Smooth muscle cell (in vitro differentiated cells): Measurements from ENCODE around the gene DNAAF8. TPM values are rescaled to one million over a fixed set of nuclear protein-coding genes. Genes with fewer than 3 reads are reported as not detected.

Experiments
- DNase-seq: peaks from one replicate; lab custom pipeline; 2025; ENCODE audit not compliant: unreplicated experiment; lab: John Stamatoyannopoulos, UW
- H2AFZ ChIP-seq: fragments of 200-600 bp; sonication (generic); 2 replicates; pipeline ENCODE4 v1.6.0; 2016; ENCODE audit warnings: antibody characterized with exemption, low read depth, mild to moderate bottlenecking
- H3F3A ChIP-seq: fragments of 200-600 bp; sonication (generic); 2 replicates; pipeline ENCODE4 v1.6.0; 2017; ENCODE audit warnings: antibody characterized with exemption, low read depth
- H3K27ac ChIP-seq: fragments of 200-600 bp; sonication (generic); 2 replicates; pipeline ENCODE4 v1.5.1; 2016; ENCODE audit warnings: low read depth, mild to moderate bottlenecking
- H3K27me3 ChIP-seq: fragments of 200-600 bp; sonication (generic); 2 replicates; pipeline ENCODE4 v1.6.1; 2016; ENCODE audit warnings: low read depth, mild to moderate bottlenecking
- H3K36me3 ChIP-seq: fragments of 200-600 bp; sonication (generic); 2 replicates; pipeline ENCODE4 v1.5.1; 2016; ENCODE audit warnings: low read depth
- H3K4me1 ChIP-seq: fragments of 200-600 bp; sonication (generic); 2 replicates; pipeline ENCODE4 v1.5.1; 2016; ENCODE audit warnings: low read depth
- H3K4me2 ChIP-seq: fragments of 200-600 bp; sonication (generic); 2 replicates; pipeline ENCODE4 v1.6.0; 2016; ENCODE audit warnings: mild to moderate bottlenecking
- H3K4me3 ChIP-seq: fragments of 200-600 bp; sonication (generic); 2 replicates; pipeline ENCODE4 v1.5.1; 2016; ENCODE audit warnings: mild to moderate bottlenecking
- H3K79me2 ChIP-seq: fragments of 200-600 bp; sonication (generic); 2 replicates; pipeline ENCODE4 v1.6.0; 2016; ENCODE audit warnings: low read depth, mild to moderate bottlenecking
- H3K9ac ChIP-seq: fragments of 200-600 bp; sonication (generic); 2 replicates; pipeline ENCODE4 v1.6.0; 2016; ENCODE audit warnings: low read depth
- H3K9me3 ChIP-seq: fragments of 200-600 bp; sonication (generic); replicated peaks from 2 replicates; pipeline ENCODE4 v1.5.1; 2016; ENCODE audit warnings: low read depth
- H4K20me1 ChIP-seq: fragments of 200-600 bp; sonication (generic); 2 replicates; pipeline ENCODE4 v1.6.0; 2016; ENCODE audit warnings: low read depth
- WGBS: methylation state at CpG from one replicate; pipeline ENCODE4 v1.1.7; 2016; ENCODE audit warnings: low lambda C conversion rate; 5-methylcytosine and 5-hydroxymethylcytosine counted together
- polyA plus RNA-seq: library from polyadenylated mRNA; unstranded; fragments of >200 nt; fragmentation: Nextera tagmentation; extraction: Ambion mirVana; gene quantifications from 2 replicates; pipeline ENCODE4 v1.2.1, GENCODE V29; 2016
- total RNA-seq: library from RNA; depleted of rRNA; stranded (reverse); fragments of >200 nt; gene quantifications from 2 replicates; pipeline ENCODE4 v1.2.3, GENCODE V29; 2014
- TF ChIP-seq, protein P1 (sequence below): fragments of 200-600 bp; sonication (generic); IDR thresholded peaks from 2 replicates; pipeline ENCODE4 v1.5.1; 2017; ENCODE audit warnings: borderline replicate concordance, mild to moderate bottlenecking, antibody characterized with exemption; ENCODE audit not compliant: insufficient read depth, poor library complexity, severe bottlenecking

The DNAAF8 gene
- total and polyA plus RNA-seq, 2 experiments from 2014 or later, result 2.9 TPM; not detected in 1

DNA sequence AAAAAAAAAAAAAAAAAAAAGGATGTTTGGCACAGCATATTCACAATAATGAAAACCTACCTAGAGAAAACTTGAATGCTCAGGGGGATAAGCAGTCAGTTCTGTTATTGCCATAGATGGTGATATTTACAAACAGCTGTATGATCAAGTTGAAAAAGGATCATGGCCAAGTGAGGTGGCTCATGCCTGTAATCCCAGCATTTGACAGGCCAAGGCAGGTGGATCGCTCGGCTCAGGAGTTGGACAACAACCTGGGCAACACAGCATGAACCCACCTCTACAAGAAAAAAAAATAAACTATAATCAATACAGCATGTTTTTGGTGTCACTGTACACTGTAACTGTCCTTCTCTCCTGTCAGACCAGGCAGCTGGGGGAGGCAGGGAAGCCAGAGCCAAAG, 19.3 kb upstream of the DNAAF8 start:
- no peak overlapping the region for H3K27ac ChIP-seq
- H3K4me3 ChIP-seq, result no peak overlapping the region
- no peaks in the 10 kb centered on the region for H4K20me1 ChIP-seq
- H3K27me3 ChIP-seq, result no peaks in the 10 kb centered on the region
- no peaks in the 10 kb centered on the region for H3K79me2 ChIP-seq
- WGBS, result 100% methylated on average over 2 of the region's 2 CpGs
- TF ChIP-seq, protein P1, sequence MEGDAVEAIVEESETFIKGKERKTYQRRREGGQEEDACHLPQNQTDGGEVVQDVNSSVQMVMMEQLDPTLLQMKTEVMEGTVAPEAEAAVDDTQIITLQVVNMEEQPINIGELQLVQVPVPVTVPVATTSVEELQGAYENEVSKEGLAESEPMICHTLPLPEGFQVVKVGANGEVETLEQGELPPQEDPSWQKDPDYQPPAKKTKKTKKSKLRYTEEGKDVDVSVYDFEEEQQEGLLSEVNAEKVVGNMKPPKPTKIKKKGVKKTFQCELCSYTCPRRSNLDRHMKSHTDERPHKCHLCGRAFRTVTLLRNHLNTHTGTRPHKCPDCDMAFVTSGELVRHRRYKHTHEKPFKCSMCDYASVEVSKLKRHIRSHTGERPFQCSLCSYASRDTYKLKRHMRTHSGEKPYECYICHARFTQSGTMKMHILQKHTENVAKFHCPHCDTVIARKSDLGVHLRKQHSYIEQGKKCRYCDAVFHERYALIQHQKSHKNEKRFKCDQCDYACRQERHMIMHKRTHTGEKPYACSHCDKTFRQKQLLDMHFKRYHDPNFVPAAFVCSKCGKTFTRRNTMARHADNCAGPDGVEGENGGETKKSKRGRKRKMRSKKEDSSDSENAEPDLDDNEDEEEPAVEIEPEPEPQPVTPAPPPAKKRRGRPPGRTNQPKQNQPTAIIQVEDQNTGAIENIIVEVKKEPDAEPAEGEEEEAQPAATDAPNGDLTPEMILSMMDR, result no peak
- no peaks in the 10 kb centered on the region for H3K36me3 ChIP-seq
- no peak overlapping the region for H3K4me2 ChIP-seq
- H3K4me1 ChIP-seq, result no peaks in the 10 kb centered on the region
- no peak for DNase-seq
- H3F3A ChIP-seq, result no peaks in the 10 kb centered on the region
- H2AFZ ChIP-seq, result no peak overlapping the region
- no peak overlapping the region for H3K9ac ChIP-seq
- no peaks in the 10 kb centered on the region for H3K9me3 ChIP-seq

GRCh38 chr16:4718466-4718865, 15.9 kb upstream of the DNAAF8 start:
- TF ChIP-seq, protein P1, result no peak
- Histone ChIP-seq H3K27me3 (no peaks in the 10 kb centered on the region), H3K79me2 (no peaks in the 10 kb centered on the region), H3K4me1 (no peaks in the 10 kb centered on the region), H3K36me3 (no peaks in the 10 kb centered on the region), H3K27ac (no peak overlapping the region), H3K9ac (no peak overlapping the region), H3K4me2 (no peak overlapping the region), H3F3A (no peaks in the 10 kb centered on the region), H3K4me3 (no peak overlapping the region), H4K20me1 (no peaks in the 10 kb centered on the region), H3K9me3 (no peaks in the 10 kb centered on the region), H2AFZ (no peak overlapping the region)
- no peak for DNase-seq
- 54% methylated on average over 5 of the region's 5 CpGs for WGBS

DNA sequence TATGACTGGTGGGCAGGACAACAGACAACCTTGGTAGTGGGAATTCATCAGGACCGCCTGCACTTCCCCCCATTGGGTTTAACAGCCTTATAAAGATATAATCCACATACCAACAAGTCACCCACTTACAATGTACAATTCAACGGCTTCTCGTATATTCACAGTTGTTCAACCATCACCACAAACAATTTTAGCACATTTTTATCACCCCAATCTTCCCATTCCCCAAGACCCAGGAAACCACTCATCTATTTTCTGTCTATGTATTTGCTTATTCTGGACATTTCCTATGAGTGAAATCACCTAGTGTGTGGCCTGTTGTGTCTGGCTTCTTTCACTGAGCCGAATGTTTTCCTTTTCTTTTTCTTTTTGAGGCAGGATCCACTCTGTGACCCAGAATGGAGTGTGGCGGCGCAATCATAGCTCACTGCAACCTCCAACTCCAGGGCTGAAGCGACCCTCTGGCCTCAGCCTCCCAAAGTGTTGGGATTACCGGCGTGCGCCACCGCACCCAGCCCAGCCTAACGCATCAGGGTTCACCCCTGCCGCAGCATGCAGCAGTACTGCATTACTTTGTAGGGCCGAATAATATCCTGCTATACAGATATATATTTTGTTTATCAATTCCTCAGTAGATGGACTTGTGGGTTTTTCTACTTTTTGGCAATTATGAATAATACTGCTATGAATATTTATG, 11.1 kb upstream of the DNAAF8 start:
- TF ChIP-seq, protein P1, result no peak
- WGBS, result 85% methylated on average over 14 of the region's 14 CpGs
- Histone ChIP-seq H3K27me3 (no peaks in the 10 kb centered on the region), H3K4me1 (no peaks in the 10 kb centered on the region), H3K9me3 (no peaks in the 10 kb centered on the region), H3K36me3 (no peaks in the 10 kb centered on the region), H3K4me2 (no peak overlapping the region), H2AFZ (no peak overlapping the region), H4K20me1 (no peaks in the 10 kb centered on the region), H3K79me2 (no peaks in the 10 kb centered on the region), H3K9ac (no peak overlapping the region), H3K27ac (no peak overlapping the region), H3F3A (no peaks in the 10 kb centered on the region), H3K4me3 (no peak overlapping the region)
- DNase-seq, result no peak
